Loucy (cell line): ENCODE results near the gene FOXA3.

ENCODE experiments used
- H2AFZ ChIP-seq: fragments of 200-600 bp; sonication (generic); 2 replicates; pipeline ENCODE4 v1.6.0; 2016; ENCODE audit warnings: antibody characterized with exemption, mild to moderate bottlenecking, low read length, moderate library complexity
- H3F3A ChIP-seq: fragments of 200-600 bp; 2 replicates; pipeline ENCODE4 v1.6.0; 2016; ENCODE audit warnings: antibody characterized with exemption, low read depth, mild to moderate bottlenecking
- H3K27me3 ChIP-seq: fragments of 200-600 bp; sonication (generic); 2 replicates; pipeline ENCODE4 v1.6.1; 2014; ENCODE audit warnings: low read length, mild to moderate bottlenecking; ENCODE audit not compliant: insufficient read depth, poor library complexity, severe bottlenecking
- H3K36me3 ChIP-seq: fragments of 200-600 bp; sonication (generic); 2 replicates; pipeline ENCODE4 v1.6.1; 2016; ENCODE audit warnings: low read length; ENCODE audit not compliant: insufficient read depth
- H3K4me1 ChIP-seq: fragments of 200-600 bp; sonication (generic); 2 replicates; pipeline ENCODE4 v1.5.1; 2014; ENCODE audit warnings: low read length, mild to moderate bottlenecking; ENCODE audit not compliant: insufficient read depth, poor library complexity, severe bottlenecking
- H3K4me2 ChIP-seq: fragments of 200-600 bp; sonication (generic); 2 replicates; pipeline ENCODE4 v1.6.0; 2014; ENCODE audit warnings: antibody characterized with exemption, low read length, low read depth, mild to moderate bottlenecking; ENCODE audit not compliant: poor library complexity, severe bottlenecking
- H3K4me3 ChIP-seq: fragments of 200-600 bp; sonication (generic); 2 replicates; pipeline ENCODE4 v1.5.1; 2014; ENCODE audit warnings: low read length, mild to moderate bottlenecking, mixed read lengths; ENCODE audit not compliant: poor library complexity, severe bottlenecking
- H3K79me2 ChIP-seq: fragments of 200-600 bp; sonication (generic); 2 replicates; pipeline ENCODE4 v1.6.1; 2014; ENCODE audit warnings: low read length; ENCODE audit not compliant: insufficient read depth
- H3K9ac ChIP-seq: fragments of 200-600 bp; sonication (generic); 2 replicates; pipeline ENCODE4 v1.6.0; 2014; ENCODE audit warnings: mild to moderate bottlenecking, low read depth, low read length, moderate library complexity; ENCODE audit not compliant: poor library complexity, severe bottlenecking
- H3K9me2 ChIP-seq: fragments of 200-600 bp; sonication (generic); replicated peaks from 2 replicates; pipeline ENCODE4 v1.6.1; 2016; ENCODE audit warnings: low read depth, low read length, mixed read lengths
- H3K9me3 ChIP-seq: fragments of 200-600 bp; sonication (generic); 2 replicates; pipeline ENCODE4 v1.6.1; 2014; ENCODE audit warnings: mild to moderate bottlenecking, antibody characterized with exemption, low read length, low read depth; ENCODE audit not compliant: insufficient read depth
- H4K20me1 ChIP-seq: fragments of 200-600 bp; sonication (generic); 2 replicates; pipeline ENCODE4 v1.6.0; 2014; ENCODE audit warnings: antibody characterized with exemption, low read length, mild to moderate bottlenecking; ENCODE audit not compliant: insufficient read depth, poor library complexity, severe bottlenecking
- CTCF ChIP-seq: fragments of 200-600 bp; sonication (generic); conservative IDR thresholded peaks from 2 replicates; pipeline ENCODE4 v1.5.1; 2014; ENCODE audit warnings: mild to moderate bottlenecking, antibody characterized with exemption, low read length
- EZH2phosphoT487 ChIP-seq: fragments of 200-600 bp; IDR thresholded peaks from 2 replicates; pipeline ENCODE4 v1.6.1; 2018; ENCODE audit warnings: antibody characterized with exemption, mild to moderate bottlenecking, moderate library complexity, borderline replicate concordance

FOXA3 gene

GRCh38 chr19:45918721-45919120 is 54.6 kb downstream of the FOXA3 start:
- H3K27me3 ChIP-seq: no peaks in the 10 kb centered on the region
- H3K36me3 ChIP-seq: no peaks in the 10 kb centered on the region
- no peaks in the 10 kb centered on the region for H3F3A ChIP-seq
- no peak overlapping the region for H3K9ac ChIP-seq
- no peaks in the 10 kb centered on the region for H3K4me1 ChIP-seq
- no peak overlapping the region for H3K4me3 ChIP-seq
- no peaks in the 10 kb centered on the region for H4K20me1 ChIP-seq
- TF ChIP-seq EZH2phosphoT487: no peak
- TF ChIP-seq CTCF: no peak
- H2AFZ ChIP-seq: no peak overlapping the region
- H3K4me2 ChIP-seq: no peak overlapping the region
- no peaks in the 10 kb centered on the region for H3K9me3 ChIP-seq
- no peaks in the 10 kb centered on the region for H3K9me2 ChIP-seq
- H3K79me2 ChIP-seq: no peaks in the 10 kb centered on the region

GRCh38 chr19:45919678-45920077 is 55.6 kb downstream of the FOXA3 start:
- Histone ChIP-seq H3K4me2 (no peak overlapping the region), H3K79me2 (no peaks in the 10 kb centered on the region), H3K27me3 (no peaks in the 10 kb centered on the region), H3K4me1 (no peaks in the 10 kb centered on the region), H3K4me3 (no peak overlapping the region), H3K9ac (no peak overlapping the region), H3K9me3 (no peaks in the 10 kb centered on the region), H2AFZ (0 out of 2 replicates have a peak overlapping the region, but pooled peaks have one; percentile 35), H3K9me2 (no peaks in the 10 kb centered on the region), H3K36me3 (no peaks in the 10 kb centered on the region), H4K20me1 (no peaks in the 10 kb centered on the region), H3F3A (no peaks in the 10 kb centered on the region)
- TF ChIP-seq CTCF: no peak
- no peak for TF ChIP-seq EZH2phosphoT487

- Histone ChIP-seq H3K4me1 (no peaks in the 10 kb centered on the region), H3K9ac (no peak overlapping the region), H3K4me2 (no peak overlapping the region), H2AFZ (no peak overlapping the region), H3K9me2 (no peaks in the 10 kb centered on the region), H3K79me2 (no peaks in the 10 kb centered on the region), H3F3A (no peaks in the 10 kb centered on the region), H3K9me3 (no peaks in the 10 kb centered on the region), H4K20me1 (no peaks in the 10 kb centered on the region), H3K36me3 (no peaks in the 10 kb centered on the region), H3K27me3 (no peaks in the 10 kb centered on the region), H3K4me3 (no peak overlapping the region)
- TF ChIP-seq EZH2phosphoT487 (no peak), CTCF (no peak)
Observed at GRCh38 chr19:45920458-45920857, 56.3 kb downstream of the FOXA3 start.
